HG02973 (cell line): ENCODE data around the gene ATRN.

ENCODE experiments used
- ATAC-seq: cut with Tn5 transposase; IDR thresholded peaks from one replicate; pipeline ENCODE4 v1.9.1; 2021; ENCODE audit warnings: moderate library complexity; ENCODE audit not compliant: unreplicated experiment

The ATRN gene

DNA sequence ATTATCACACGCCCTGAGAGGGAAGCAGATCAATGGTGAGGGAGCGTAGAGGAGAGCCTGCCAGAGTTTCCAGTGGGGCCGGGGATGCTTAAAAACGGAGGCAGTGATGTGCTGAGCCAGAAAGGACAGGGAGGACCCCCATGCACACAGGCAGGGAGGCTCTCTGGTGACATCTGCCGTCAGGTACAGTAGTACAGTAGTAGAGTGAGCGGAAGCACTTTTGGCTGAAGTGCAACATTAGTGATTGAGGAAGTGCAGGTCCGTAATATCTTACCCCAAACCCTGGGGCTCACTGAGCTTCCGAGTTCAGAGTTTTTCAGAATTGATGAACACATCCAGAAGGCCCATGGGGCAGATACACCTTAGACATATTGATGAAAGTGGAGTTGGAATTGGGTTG, 150.3 kb downstream of the ATRN start:
- no peak for ATAC-seq

DNA sequence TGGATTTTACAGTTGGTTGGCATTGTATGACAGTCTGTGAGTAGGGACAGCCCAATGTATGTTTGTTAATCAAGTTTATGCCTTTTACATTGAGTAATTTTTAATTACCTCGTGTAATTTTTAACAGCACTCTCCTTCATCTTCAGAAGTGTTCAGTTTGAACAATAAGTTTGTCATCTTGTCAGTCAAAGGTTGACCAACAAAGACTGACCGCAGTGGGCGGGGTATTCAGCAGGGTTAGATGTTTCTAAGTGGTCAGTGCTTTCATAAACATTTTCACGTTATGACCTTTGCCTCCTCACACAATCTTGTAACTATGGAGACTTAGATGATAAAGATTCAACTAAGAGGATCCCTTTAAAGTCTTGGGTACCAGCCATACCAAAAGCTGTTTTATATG, 151.6 kb downstream of the ATRN start:
- no peak for ATAC-seq

DNA sequence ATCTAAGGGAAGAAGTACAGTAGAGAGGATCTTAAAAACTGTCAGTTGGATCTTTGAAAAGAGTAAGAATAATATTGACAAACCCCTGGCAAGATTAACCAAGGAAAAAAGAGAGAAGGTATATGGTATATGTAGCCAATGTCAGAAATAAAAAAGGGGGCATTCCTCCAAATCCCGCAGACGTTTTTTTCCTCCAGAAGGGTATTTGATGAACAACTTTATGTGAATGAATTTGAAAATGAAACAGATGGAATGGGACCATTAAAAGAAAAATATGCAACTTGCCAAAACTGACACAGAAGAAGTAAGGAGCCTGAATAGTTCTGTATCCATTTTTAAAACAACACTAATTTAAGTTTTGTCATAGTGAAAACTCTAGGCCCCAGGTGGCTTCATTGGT, 156.7 kb downstream of the ATRN start:
- ATAC-seq: no peak

DNA sequence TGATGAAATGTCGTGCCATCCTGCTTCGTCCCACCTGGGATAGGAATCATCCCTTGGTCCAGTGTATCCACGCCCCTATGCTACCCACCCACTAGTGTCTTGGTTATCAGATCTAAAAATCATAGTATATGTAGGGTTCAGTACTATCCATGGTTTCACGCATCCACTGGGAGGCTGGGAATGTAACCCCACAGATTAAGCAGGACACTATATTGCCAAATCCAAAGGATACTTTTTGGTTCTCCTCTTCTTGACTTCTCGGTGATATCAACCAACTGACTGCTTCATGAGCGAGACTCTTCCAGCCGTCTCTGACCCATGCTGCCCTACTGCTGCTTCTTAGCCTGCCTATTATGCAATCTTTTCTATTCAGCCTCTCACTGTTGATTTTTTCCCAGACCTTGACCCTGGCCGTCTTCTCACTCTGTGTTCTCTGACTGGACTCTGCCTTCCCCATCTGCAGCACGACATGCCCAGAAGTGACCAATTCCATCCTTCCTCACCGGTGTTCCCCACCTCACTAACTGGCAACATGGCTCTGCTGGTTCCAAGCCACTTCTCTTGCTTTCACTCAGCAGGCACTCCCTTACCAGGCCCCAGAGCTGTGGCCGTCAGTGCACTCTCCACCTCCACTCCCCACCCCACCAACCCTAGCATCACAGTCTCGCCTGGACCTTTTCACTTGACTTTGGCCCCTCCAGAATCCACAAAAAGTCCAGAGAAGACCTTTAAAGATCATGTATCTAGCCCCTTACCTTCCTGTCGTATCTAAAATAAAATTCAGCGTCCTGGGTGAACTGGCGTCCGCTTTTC, 157.9 kb downstream of the ATRN start:
- ATAC-seq: no peak

DNA sequence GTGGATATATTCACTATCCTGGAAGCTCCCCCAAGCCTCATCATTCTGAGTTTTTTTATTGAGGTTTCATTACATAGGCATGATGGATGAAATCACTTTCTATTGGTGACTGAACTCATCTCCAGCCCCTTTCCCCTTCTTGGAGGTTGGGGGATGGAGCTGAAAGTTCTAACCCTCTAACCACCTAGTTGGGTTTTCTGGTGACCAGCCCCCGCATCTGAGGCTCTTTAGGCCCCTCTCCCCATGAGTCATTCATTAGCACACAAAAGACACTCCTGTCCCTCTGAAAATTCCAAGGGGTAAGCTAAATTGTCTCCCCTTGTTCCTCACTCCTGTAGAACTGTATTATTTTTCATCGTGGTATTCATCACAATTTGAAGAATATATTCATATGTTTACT, 159.1 kb downstream of the ATRN start:
- no peak for ATAC-seq

DNA sequence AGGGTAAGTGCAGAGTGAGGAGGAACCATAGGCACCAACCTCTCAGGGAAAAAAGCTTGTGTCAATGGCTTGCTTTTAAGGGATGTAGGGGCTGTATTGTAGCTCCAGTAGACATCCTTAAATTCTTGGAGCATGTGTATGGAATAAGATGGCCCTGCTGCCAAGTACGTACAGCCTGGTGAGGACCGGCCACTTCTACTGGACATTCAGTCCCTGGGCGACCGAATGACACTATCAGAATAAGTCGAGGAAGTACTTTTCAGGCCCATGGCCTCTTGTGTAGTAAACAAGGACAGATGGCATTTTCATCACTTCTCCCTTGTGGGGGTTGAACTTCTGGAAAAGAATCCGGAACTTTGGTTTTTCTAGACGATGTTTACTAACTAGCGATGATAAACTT, 159.6 kb downstream of the ATRN start:
- no peak for ATAC-seq

DNA sequence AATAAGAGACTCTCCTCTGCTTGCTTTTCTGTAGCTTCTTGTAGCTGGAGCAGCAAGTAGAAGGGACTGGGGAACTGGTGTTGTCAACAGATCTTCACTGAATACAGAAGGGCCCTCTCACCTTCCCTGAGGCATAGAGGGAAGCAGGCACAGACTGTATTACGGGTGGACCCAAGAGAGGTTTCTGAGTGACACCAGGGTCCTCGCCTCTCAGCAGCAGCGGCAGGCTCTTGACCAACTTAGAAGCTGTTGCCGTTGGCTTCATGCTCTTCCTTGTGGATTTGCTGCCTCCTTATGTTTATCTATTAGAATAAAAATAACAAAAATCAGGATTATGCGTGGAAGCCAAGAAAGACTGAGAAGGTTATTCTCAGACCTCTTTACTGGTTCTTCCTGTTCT, 160.7 kb downstream of the ATRN start:
- no peak for ATAC-seq

DNA sequence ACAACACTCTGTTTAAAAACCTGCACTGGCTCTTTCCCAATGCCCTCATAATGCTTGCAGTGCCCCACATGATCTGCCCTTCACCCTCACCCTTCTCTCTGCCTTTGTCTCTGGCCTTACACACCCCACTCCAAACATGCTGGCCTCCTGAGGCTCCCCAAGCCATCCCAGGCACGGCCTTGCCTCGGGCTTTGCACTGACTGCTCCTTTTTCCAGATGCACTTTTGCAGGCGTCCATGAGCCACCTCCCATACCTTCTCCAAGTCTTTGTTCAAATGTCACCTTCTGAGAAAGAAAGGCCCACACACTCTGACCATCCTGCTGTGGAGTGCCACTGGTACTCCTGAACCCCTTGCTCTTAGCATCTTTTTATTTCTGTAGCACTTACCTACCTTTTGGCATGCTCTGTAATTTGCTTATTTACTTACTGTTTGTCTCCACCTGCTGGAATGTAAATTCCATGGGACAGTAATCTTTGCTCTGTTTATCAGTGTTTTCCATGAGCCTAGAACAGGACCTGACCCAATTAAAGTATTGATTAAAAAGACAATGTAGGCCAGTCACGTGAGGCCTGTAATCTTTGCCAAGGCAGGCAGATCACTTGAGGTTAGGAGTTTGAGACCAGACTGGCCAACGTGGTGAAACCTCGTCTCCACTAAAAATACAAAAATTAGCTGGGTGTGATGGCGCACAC, 161.6 kb downstream of the ATRN start:
- no peak for ATAC-seq

DNA sequence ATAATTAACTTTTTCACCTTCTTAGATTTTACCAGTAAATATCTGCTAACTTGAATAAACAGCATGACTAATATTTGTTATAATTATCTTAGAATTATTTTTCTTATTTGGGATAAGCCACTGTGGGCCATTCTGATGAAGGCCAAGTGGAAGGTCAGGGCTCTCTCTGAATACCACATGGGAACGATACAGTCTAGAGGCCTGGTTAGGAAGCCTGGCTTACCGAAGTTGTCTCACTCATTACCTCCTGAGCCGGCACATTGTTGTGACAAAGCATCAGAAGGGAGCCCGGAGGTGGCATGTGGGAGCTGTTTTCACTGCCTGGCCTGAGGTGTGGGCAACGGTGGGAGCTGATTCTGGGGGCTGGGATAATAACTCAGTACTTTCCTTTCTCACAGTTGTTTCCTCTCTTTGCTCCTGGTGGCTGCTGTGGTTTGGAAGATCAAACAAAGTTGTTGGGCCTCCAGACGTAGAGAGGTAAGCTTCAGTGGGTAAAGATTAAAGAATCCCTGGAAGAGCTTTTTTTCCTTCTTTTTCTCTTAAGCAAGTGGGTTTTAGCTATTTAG, 163.2 kb downstream of the ATRN start:
- ATAC-seq: no peak

DNA sequence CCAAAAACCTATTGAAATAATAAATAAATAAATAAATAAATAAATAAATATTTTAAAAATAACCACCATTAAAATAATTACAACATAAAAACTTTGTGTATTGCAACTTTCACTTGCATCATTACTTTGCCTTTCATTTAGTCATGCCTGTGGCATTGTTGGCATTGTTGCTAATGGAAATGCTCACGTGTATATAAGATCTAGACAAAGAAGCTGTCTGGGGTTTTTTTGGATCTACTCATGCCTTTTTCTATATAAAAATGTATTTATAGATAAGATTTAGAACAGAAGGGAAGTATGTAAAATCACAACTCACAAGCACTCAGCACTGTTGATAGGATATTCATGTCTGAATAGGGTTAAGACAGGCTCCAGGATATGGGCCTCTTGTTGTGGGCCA, 164.5 kb downstream of the ATRN start:
- ATAC-seq: no peak

DNA sequence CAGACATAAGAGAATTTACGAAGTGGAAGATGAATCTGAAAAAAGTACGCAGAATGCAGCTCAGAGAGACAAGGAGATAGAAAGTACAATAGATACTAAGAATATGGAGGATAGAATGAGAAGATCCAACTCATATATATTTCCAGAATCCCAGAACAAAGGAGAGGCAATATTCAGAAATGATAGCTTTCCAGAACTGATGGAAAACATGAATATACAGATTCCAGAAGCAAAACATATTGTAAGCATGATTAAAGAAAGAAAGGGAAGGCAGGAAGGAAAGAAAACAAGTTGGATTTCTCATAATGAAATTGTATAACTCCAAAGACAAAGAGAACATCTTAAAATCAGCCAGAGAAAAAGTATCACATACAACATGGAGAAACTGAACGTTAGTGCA, 169.4 kb downstream of the ATRN start:
- no peak for ATAC-seq

DNA sequence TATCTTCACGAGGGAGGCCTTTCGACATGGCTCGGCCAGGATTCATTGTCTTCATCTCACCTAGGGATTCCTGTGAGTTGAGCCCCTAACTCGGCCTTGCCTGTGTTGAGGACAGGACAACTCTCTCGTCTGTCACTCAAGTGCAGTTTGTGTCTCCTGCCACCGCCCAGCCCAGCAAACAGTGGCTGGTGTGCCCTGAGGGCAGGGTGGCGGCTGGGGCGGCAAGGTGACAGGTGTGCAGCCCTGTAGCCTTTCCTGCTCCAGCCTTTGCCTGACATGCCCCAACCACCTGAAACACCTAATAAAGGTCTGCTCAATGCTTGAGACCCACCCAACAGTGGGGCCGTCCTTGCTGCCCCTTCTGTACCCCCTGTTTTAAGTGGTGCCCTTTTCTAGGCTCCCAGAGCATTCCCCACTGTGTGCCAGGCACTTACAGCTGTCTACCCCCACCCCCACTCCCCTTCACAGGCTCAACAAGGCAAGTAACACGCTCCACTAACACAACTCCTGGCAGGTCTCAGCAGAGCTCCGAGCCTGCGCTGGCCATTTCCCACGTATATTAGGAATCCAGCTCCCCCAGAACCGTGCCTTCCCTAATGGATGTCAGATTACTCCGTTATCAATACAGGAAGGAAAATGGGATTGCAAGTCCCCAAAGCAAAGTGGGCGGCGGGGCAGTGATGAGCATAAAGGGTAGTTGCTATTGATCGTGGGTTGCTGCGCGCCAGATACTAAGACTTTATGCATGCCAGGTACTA, 174.7 kb downstream of the ATRN start:
- no peak for ATAC-seq

DNA sequence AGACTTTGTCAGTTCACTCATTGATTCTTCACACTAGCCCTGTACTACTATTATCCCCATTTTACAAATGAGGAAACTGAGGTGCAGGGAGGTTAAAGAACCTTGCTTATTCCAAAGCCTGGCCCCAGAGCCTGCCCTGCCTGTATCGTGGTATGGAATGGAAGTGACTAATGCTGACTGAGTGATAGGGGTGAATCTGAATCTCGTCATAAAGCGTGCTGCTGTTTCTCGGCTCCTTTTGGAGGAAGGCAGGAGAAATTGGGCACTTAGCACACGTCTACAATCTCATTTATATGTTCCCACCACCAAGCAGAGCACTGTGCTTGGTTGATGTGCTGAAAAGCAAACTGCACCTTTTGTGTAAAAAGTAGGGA, 175.2 kb downstream of the ATRN start:
- ATAC-seq: no peak

DNA sequence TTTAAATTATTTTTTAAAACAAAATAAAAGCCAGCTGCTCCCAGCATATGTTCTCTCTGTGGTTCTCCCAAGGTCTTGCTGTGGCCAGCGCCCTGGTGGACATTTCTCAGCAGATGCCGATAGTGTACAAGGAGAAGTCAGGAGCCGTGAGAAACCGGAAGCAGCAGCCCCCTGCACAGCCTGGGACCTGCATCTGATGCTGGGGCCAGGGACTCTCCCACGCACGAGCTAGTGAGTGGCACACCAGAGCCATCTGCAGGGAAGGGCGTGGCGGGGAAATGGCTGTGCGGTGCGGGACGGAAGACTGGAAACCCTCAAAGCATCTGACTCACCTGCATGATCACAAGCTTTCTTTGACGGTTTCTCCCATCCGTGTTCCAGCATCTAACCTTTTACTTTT, 175.8 kb downstream of the ATRN start:
- no peak for ATAC-seq

DNA sequence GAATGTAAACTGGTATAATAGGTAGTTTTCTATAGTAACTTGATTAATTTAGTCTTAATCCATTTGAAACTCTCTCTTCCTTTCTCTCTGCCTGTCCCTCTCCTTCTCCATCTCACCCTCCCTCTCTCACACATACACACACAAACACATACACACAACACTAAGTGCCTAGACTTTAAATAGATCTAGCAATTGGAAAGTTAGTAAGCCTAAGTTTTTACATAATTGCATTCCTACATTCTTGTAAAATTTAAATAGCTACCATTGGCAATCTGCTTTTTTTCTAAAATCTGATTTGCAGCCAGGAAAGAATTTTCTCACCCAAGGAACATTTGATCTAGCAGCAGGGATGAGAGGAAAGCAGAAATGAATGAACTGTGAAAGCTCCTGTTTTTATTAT, 176.7 kb downstream of the ATRN start:
- ATAC-seq: no peak

DNA sequence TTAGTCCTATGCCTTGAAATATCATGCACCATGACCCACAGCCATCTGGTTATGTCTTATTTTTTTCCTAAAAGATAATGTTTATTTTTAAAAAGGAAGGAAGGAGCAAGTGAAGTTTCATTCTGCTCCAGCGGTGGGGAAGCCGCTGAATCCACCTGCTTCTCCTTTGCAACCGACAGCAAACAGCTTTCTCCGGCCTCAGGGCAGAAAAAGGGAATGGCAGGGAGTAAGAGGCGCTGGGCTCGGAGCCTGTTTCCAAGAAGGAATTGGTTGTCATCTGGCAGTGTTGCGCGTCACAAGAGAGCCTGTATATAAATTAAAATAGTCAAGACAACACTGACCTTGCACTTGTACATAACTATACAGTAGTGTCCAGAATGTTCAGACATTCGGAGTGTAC, 178.1 kb downstream of the ATRN start:
- no peak for ATAC-seq

DNA sequence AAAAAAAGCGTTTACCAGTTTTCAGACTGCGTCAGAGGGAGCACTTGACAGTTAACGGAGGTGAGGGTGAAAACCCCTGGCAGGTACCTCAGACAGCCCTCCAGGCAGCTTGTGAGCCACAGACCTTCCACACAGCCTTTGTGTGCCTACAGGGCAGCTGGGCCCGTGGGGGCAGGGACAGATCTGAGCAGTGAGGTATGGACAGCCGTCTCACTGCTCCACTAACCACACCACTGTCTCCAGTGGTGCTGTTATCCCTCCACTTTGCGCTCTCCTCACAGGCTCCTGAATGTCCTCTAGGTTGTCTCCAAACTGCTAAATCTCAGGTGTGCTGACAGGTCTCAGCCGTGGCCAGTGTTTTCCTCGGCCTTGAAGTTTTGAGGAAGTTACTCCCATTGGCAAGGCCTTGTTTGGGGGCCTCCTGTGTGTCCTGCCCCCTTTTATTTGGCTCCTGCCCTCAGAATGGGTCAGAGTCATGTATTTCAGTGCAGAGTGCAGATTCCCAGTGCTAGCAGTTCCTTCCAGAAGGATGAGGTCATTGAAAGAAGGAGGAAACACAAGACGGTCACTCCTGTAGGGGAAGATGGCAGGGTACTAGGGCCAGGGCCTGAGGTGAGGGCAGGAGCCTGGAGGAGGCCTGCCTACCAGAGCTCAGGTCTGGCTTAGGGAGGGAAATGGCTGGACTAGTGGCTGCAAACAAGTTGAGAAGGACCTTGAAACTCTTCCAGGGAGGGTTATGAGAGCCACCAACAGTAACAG, 180.6 kb downstream of the ATRN start:
- ATAC-seq: no peak

DNA sequence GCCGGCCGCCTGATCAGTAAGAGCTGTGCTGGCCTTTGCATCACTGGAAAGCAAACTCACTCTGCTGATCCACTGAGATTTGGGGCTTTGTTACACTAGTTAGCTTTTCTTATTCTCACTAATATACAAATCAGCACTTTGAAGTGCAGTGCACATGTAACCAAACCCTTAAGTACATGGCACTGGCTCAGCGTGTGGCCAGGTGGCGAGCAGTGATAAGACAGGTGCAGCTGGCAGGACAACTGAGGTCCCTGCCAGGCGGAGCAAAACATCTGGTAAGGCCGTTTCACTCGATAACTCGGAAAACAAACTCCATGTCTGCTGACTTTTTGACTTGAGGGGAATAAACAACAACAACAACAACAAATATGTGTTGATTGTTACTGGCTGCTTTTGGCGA, 181.4 kb downstream of the ATRN start:
- ATAC-seq: no peak

DNA sequence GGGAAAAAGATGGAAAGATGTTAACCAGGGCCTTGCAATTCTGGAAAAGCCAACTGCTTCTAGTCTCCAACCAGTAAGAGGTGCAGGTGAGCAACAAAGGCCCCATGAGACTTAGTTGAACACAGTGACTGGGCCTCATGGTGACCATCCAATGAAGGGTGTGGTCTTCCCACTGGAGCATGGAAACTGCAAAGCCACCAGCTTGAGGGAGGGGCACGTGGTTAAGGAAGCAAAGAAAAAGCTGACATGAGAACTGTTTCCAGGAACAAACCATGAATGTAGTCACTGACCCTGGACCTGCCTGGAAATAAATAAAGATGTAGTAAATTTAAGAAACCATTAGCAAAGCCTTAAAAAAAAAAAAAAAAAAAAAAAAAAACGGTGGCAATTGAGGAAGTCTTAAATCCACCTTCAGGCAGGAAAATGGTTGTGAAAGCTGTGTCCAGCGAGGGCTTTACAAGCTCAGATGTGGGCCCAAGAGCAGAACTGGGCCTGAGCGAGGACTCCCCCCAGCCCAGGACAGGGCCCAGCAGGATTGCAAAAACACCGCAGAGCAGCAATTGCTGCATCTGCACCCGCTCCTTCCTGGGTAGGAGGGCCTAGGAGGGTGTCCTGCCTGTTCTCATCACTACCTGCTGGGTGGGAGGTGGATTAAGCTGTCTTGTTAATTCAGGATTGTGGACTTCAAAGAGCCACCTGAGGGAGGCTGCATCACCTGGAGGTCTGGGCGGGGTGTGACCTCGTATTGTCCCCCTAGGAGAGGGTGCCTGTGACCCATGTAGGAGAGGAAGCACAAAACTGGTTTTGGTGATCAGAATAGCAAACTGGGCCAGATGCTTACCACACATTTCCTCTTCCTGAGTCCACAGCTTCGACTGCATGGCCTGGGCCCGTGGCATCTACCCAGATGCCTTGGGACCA, 182.1 kb downstream of the ATRN start:
- no peak for ATAC-seq

DNA sequence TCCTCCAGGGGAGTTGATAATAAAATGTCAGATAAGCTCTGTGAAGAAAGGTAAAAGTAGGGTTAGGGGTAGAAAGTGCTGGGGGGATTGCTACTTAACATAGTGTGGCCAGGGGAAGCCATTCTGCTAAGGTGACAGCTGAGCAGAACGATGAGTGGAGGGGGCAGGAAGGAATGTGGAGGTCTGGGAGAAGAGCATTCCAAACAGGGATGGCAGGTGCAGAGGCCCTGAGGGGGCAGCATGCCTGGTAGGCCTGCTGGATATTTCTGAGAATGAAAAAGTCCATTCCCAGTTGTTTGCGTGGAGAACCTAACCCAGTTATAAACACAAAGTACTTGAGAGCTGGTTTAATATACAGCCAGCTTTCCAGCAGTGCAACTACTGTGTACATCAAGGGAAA, 183.1 kb downstream of the ATRN start:
- no peak for ATAC-seq
